Activated CD4-positive, alpha-beta T cell treated with anti-CD3 and anti-CD28 coated beads for 4 hours (primary cell): Measurements from ENCODE around the gene KCNH6.
A peak's percentile ranks its signal among the peaks of the same experiment; 100 is the strongest.

Experiments used
- DNase-seq, 2 donors: peaks; one replicate each; pipeline ENCODE4 v3.0.0-alpha.2; 2020

KCNH6 gene

GRCh38 chr17:63537001-63537400 lies 13.8 kb downstream of the KCNH6 start:
- DNase-seq = no peak

- DNase-seq = no peak
Measured at GRCh38 chr17:63537991-63538692, 15.0 kb downstream of the KCNH6 start.

GRCh38 chr17:63538693-63539595 lies 15.8 kb downstream of the KCNH6 start:
- DNase-seq = no peak

GRCh38 chr17:63540590-63540989 lies 17.4 kb downstream of the KCNH6 start:
- no peak for DNase-seq

GRCh38 chr17:63542218-63542545 lies 19.0 kb downstream of the KCNH6 start:
- DNase-seq = no peak

- DNase-seq = no peak
Measured at GRCh38 chr17:63542942-63543821, 20.0 kb downstream of the KCNH6 start.

- DNase-seq = no peak
Measured at GRCh38 chr17:63543822-63544420, 20.8 kb downstream of the KCNH6 start.

GRCh38 chr17:63544467-63545301 lies 21.5 kb downstream of the KCNH6 start:
- DNase-seq = no peak

GRCh38 chr17:63546308-63547082 lies 23.3 kb downstream of the KCNH6 start:
- DNase-seq = no peak

- no peak for DNase-seq
Measured at GRCh38 chr17:63547083-63547523, 23.9 kb downstream of the KCNH6 start.

GRCh38 chr17:63549289-63549945 lies 26.3 kb downstream of the KCNH6 start:
- no peak for DNase-seq

- DNase-seq = peak; percentile 100
Measured at GRCh38 chr17:63549946-63550816, 27.0 kb downstream of the KCNH6 start, which contains the start of gene DCAF7. Gene DCAF7, plus strand, starts transcription at chr17:63550477. Its CDS starts 201 bp downstream, at chr17:63550678.

GRCh38 chr17:63550817-63551639 lies 27.9 kb downstream of the KCNH6 start:
- no peak for DNase-seq

GRCh38 chr17:63552211-63552610 lies 29.1 kb downstream of the KCNH6 start:
- no peak for DNase-seq

- DNase-seq = no peak
Measured at GRCh38 chr17:63555500-63556156, 32.5 kb downstream of the KCNH6 start.

- DNase-seq = no peak
Measured at GRCh38 chr17:63557416-63557815, 34.3 kb downstream of the KCNH6 start.

GRCh38 chr17:63558441-63558840 lies 35.3 kb downstream of the KCNH6 start:
- DNase-seq = no peak

GRCh38 chr17:63561819-63562218 lies 38.7 kb downstream of the KCNH6 start:
- DNase-seq = no peak
